NCI-H1092 (cell line): Measurements from ENCODE around the gene SCAMP4.
A peak's percentile ranks its signal among the peaks of the same experiment; 100 is the strongest.

ENCODE experiments used
- DNase-seq: peaks from one replicate; lab custom pipeline; 2025; lab: John Stamatoyannopoulos, UW

SCAMP4 gene

DNA sequence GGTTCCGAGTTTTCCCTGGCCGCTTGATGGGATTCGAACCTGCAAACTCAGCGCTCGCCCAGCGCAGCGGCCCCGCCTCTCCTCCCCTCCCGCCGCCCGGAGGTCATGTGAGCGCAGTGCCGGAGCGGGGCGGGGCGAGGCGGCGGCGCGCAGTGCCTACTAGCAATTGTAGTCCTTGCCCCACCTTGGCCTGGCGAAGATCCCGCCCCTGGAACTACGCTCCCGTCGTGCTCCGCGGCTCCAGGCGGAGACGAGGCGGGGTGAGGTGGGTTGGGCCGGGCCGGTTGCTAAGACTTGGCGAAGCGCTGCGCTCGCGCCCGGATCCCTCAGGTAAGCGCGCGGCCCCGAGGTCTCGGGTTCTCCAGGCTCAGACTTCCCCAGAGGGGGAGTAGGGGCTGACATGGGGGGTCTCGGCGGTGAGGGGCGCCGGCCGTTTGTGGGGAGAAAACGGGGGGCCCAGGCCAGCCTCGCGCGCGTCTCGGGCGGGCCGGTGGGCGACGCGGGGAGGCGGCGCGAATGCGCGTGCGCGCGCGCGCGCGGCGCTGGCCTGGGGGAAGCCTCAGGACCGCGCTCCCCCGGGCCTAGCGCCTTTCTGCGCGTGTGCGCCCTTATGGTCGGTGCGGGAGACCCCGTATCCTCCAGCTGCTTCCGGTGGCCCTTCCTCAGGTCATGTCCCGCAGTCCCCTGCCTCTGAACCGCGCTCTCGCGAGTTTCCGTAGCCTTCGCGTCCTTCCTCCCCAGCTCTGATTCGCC is at the start of gene SCAMP4, which contains the start of gene ADAT3:
Gene SCAMP4 (plus strand): TSS at position 290 of the 753 bp plus-strand sequence. CDS start 9,621 bp downstream, outside the sequence.
Gene ADAT3 (plus strand): TSS at position 290 of the 753 bp plus-strand sequence. CDS start 6,649 bp downstream, outside the sequence.
- peak; percentile 98 for DNase-seq

- no peak for DNase-seq
These were observed 49.4 kb upstream of the SCAMP4 start for GRCh38 chr19:1855828-1856255.

GRCh38 chr19:1856345-1856697 is 48.9 kb upstream of the SCAMP4 start:
- DNase-seq, result no peak

DNA sequence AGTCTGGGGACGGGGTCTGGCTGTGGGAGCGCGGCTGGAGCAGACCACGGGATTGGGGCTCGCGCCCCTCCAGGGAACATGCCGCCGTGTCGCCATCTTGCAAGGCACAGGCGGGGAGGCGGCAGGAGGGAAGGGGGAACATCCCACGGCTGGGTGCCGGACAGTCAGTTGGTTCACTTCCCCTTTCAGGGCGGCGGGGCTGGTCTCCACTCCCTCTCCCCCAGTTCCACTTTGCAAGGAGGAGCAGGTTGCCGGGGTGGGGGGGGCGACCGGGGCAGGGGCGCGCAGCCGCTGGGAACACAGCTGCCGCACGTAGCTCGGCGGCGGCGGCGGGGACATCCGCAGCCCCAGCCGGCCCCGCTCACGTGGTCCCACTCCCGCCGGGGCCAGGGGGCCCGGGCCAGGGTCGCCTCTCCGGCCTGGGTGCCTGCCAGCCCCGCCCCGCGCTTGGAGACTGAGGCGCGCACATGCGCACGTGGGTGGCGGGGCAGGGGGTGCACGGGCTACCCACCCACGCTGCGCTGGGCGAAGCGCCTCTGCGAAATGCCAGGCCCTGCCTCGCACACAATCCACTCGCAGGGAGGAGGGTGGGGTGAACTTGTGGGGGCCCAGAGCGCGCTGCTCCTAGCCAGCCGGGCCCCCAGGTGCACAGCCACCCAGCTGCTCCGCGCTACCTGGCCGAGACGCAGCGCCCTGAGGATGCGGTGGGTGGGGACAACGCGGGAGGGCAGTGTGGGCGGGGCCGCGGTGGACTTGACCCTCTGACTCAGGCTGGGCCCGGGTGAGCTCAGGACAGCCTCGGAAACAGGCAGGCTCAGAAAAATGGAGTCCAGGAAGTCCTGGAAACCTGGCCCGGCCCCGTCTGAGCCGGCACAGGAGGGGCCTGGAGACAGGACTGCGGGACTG is 48.2 kb upstream of the SCAMP4 start:
- DNase-seq, result no peak

- no peak for DNase-seq
These were observed 47.4 kb upstream of the SCAMP4 start for GRCh38 chr19:1857648-1858326.

GRCh38 chr19:1858412-1859081 is 46.7 kb upstream of the SCAMP4 start:
- no peak for DNase-seq

DNA sequence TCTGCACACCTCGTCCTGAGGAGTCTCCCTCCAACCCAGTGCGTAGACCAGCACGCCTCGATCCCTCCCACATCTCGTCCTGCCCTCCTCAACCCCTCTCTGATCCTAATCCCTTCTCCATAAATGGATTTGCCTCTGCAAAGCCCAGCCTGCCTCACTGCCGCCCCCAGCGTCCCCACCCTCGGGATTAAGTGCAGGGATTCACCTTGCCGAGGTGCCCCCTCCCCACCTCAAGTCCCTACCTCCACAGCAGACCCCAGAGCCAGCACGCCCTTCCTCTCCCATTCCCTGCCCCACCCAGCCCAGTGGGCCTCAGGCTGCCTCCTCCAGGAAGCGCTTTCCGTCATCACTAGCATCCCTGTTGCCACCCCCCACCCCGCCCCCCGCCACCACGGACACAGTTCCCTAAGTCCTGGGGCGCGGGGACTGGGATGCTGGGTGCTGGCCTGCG is 45.8 kb upstream of the SCAMP4 start:
- no peak for DNase-seq

DNA sequence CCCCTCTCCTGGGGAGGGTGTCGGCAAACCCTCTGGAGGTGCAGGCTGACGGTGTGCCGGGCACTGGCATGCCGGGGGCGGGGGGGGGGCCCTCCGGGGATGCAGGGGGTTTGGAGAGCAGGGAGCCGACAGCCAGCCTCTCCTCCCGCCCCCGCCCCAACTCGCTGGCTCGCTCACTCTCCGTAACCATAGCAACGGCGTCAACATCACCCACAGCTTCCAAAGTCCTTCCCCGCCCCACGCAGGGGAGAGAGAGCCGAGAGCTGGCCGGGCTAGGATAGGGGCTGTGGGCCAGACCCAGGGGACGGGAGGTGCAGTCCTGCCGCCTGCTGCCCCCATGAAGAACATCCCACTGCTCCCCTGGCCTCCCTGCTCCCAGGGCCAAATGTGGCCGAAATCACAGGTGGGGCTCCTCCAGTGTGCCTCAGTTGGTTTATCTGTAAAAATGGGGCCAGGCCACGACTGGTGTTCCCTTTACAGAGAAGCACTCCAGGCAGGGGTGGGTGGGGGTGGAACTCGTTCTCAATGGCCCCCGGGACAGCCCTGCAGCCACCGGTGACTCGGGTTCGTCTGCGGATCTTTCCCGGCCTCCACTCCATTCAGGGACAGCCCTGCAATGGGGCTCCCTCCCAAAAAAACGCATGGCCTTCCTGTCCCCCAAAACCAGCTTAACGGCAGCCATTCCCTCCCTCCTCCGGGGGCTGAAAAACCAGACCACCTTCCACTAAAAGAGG is 45.0 kb upstream of the SCAMP4 start:
- no peak for DNase-seq

- no peak for DNase-seq
These were observed 44.2 kb upstream of the SCAMP4 start for GRCh38 chr19:1860821-1861598.

DNA sequence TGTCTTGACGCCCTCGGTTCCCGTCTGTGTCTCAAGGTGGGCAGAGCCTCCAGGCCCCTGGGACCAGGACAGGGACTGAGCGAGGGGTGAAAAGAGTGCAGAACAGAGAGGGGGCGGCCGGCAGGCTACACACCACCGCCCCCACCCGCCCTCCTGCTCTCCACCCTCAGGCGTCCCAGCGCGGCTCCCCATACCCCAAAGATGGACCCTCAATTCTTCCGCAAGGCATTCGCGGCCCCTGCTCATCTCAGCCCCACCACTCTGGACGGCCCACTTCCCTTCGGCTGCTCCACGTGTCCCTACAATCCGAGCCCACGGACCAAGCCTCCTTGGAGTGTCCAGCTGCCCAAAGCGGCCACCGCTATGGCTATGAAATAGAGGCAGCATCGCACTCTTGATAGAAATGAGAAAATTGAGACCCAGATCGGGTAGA is 43.6 kb upstream of the SCAMP4 start:
- no peak for DNase-seq

- DNase-seq, result no peak
These were observed 43.2 kb upstream of the SCAMP4 start for GRCh38 chr19:1862068-1862423.

GRCh38 chr19:1862424-1863327 is 42.5 kb upstream of the SCAMP4 start:
- DNase-seq, result no peak

DNA sequence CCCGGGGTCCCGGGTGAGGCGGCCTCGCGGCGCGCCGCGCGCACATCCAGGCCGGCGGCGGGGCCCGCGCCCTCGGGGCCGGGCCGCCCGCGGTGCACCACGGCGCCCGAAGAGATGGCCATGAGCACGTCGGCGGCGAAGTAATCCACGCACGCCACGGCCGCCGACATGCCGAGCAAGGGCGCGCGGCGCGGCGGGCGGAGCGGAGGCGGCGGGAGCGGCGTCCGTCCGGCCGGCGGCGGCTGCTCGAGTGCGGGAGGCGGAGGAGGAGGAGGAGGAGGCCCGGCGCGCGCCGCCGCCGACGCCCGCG is 41.9 kb upstream of the SCAMP4 start, which contains the start of gene KLF16:
Gene KLF16 (minus strand): TSS at position 252 of the 310 bp plus-strand sequence. CDS start 82 bp downstream, at position 170.
- DNase-seq, result no peak

GRCh38 chr19:1863638-1864479 is 41.3 kb upstream of the SCAMP4 start:
- DNase-seq, result peak; percentile 92

GRCh38 chr19:1864480-1865171 is 40.6 kb upstream of the SCAMP4 start:
- DNase-seq, result no peak

DNA sequence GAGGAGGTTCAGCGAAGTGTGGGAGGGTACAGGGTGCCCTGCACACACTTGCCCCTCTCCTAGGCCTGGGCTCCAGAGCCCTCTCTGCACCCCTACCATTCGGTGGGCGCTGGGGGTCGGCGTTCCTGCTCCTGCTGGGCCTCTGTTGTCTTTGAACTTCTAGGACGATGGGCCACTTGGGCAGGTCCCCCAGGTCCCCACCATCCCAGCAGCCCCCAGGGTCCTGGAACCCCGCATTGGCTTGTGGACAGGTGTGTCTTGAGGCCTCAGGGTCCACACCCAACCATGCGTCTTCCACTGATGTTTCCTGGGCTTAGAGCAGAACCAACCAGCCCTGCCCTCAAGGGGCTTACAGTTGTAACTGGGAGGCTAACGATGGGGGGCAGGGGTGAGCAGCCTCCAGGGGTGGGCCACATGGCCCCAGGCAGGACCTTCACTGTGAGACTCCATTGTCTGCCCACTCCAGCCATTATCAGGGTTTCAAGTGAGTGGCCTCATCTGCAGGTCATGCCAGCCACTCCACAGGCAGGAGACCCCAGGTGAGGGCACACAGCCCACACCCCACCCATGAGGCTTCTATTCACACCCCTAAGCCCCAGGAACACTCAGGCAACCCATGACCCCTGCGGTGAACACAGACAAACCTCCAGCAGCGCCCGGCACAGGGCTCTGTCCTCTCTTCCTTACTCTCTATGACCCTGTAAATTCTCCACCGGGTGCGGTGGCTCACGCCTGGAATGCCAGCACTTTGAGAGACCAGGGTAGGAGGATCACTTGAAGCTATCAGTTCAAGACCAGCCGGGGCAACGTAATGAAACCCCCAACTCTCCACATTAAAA is 39.8 kb upstream of the SCAMP4 start:
- no peak for DNase-seq
